Stimulated activated CD8-positive, alpha-beta memory T cell treated with anti-CD3 and anti-CD28 coated beads, Interleukin-2, amount 100 ng/mL, for 1 hour (primary cell): ENCODE data around the gene METTL13.

Experiments used
- DNase-seq, 2 donors: peaks; one replicate each; pipeline ENCODE4 v3.0.0-alpha.2; 2020; ENCODE audit warnings: low read depth in 2 of 2

The METTL13 gene, protein sequence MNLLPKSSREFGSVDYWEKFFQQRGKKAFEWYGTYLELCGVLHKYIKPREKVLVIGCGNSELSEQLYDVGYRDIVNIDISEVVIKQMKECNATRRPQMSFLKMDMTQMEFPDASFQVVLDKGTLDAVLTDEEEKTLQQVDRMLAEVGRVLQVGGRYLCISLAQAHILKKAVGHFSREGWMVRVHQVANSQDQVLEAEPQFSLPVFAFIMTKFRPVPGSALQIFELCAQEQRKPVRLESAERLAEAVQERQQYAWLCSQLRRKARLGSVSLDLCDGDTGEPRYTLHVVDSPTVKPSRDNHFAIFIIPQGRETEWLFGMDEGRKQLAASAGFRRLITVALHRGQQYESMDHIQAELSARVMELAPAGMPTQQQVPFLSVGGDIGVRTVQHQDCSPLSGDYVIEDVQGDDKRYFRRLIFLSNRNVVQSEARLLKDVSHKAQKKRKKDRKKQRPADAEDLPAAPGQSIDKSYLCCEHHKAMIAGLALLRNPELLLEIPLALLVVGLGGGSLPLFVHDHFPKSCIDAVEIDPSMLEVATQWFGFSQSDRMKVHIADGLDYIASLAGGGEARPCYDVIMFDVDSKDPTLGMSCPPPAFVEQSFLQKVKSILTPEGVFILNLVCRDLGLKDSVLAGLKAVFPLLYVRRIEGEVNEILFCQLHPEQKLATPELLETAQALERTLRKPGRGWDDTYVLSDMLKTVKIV

DNA sequence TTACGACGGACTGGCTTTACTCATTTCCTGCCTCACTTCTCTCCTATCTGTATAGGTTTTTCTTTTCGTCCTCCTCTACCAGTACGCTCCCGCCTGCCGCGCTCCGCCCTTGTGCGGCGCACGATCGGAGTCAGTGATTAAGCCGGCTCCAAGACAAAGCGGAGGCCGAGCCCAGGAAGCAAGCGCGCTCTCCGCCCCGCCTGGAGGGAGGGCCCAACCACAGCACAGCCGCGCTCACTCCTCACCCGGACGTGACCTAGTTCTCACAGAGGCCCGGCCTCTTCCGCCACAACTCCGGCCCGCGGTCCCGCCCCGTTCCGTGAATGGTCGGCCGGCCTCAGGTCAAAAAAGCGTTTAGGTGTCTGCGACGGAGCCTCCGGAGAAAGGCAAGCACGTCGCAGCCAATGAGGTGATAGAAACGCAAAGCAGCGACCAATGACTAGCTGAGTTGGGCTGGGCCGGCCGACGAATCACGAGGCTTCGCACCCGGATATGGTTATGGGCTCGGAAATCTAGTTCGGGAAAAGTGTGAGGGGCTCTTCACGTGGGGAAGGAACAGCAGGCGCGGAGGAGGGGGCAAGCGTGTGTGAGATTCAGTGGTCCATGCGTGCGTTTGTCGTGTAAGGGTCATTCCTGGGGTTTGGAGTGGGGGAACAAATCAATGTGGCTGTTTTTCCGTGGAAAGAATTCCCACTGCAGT, at the start of gene METTL13:
TSS of gene METTL13 (plus strand) at position 485 of the 700 bp plus-strand sequence. CDS start 308 bp downstream, outside the sequence.
- peak; percentile 96 to 97 for DNase-seq

DNA sequence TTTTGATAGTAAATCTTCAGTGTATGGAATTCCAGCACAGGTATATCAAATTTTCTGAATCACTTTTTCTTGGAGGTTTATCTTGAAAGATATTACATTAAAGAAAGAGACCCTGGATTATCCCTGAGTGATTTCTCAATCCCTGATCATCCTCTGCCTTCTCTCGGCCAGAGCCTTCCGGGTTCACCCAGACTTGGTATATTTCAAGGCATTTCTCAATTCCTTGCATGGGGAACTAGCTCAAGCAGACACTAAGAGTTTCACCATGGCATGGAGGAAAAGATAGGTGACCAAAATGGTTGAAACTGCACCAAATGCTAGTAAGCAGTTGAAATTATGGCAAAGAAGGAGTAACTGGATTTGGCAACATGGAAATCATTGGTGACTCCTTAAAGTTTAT, 45.3 kb upstream of the METTL13 start:
- no peak for DNase-seq

DNA sequence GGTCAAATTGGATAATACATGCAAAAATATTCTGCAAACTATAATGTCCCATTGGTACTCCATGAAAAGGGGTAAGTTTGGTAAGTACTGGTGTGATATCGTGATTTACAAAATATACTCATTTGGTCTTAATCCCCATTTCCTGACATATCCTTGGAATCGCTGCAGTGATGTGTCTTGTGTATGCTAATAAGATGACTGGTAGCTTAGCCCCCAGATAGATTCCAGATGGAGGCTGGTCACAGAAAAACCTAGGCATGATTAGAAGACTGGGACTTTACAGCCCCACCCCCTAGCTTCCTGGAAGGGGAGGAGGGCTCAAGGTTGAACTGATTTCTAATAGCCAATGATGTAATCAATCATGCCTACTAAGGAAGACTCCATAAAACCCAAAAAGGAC, 42.5 kb upstream of the METTL13 start:
- DNase-seq = no peak

DNA sequence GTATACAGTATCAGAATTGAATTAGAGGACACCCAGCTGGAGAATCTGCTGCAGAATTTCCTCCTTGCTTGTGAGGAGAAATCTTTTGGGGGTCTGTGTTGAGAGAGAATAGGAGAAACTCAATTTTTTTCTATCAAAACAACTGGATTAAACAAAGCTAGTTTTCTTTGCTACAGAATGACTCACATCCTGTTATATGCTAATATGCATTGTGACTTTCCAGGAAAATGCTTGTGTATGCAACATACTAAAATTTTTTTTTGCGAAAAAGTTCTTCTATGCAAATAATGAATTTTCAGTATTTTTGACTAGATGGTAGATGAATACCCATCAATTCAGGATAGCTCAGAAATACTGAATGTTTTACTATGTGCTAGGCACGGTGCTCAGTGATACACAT, 41.8 kb upstream of the METTL13 start:
- no peak for DNase-seq

DNA sequence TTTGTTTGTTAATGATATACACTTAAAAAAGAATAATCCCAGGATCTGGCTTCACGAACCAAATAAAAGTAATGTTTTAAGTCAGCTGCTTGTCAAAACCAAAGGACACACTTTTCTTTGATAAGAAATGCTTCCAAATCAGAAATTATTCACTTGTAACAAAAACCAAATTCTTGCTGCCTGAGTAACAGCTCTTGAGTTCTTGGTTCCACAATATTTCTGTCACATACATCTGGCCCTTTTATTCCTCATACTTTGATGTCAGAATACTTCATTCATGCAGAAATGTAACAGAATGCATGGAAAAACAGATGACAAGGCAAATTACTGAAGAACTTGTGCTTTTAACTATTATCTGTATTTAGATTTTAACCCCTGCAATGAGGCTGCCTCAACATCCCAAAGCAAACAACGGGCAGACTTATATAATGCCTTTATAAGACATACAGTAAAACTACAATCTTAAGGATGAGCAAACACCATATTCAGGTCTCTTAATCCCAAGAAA, 41.0 kb upstream of the METTL13 start:
- DNase-seq = no peak

DNA sequence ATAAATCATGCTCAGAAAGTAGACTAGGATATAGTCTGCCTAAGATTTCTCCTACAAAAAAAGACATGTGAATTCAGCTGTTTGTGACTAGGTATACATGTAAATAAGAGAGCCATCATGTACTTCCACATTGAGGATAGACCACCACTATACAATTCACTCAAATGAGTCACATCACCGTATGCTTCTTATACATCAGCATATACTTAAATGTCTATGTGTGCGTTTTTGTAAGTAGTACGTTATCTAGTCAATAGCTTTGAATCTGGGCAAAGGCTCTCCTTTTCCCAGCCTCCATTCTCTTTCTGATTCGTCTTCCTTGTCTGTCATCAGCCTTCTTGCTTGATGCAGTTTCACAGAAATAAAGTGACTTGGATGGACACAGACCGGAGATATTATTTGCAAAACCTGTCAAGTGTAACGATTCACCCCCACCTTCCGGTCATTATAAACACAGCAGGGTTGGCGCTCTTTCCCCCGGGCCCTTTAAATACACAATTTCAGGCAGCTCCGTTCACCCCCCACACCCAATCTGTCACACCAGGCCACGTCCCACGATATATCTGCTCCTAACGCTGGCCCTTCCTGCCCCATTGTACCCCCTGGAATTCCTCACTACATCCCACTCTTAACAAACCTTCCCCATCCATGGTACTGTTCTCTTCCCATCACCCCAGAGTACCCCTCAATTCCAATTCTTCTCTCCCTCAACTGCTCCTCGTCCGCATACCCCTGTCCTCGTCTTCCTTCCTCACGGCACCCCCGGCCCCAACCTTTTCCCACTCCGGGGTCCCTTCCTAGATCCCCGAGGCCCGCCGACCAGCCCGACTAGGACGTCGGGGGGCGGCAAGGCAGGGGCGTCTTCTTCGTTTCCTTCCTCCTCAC, 40.2 kb upstream of the METTL13 start:
- DNase-seq = peak; percentile 2 to 10

DNA sequence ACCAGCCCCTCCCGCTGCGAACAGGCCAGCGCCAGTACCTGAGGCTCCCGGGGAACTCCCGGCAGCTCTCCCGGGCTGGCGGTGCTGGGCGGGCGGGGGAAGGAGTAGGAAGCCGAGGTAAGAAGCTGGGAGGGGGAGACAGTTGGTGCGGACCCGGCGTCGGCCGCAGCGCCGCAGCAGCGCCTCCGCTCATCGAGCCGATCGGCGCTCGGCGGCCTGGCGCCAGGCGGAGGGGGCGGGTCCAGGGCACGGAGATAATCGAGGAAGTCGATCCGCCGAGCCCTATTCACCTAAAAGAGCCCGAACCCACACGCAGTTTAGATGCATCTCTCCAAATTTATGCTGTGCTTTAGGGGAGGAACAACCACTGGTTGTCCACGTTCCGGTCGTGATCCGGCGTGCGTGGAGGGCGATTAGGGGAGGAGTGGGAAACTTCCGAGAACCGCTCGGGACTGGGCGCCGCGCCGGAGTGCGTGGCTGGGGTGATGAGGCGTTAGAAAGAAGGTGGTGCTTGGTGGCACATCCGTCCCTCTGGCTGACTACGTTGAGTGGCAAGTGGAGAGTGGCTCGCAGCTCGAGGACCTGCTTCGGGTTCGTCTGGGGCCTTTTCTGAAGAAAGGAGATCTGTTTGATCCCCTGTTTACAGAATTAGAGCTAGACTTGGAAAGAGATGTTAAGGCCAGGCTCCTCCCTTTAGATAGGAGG, 39.4 kb upstream of the METTL13 start, which contains the start of gene VAMP4:
TSS of gene VAMP4 (minus strand) at position 194 of the 705 bp plus-strand sequence. CDS start 3,651 bp downstream, outside the sequence.
- peak; percentile 68 to 78 for DNase-seq

DNA sequence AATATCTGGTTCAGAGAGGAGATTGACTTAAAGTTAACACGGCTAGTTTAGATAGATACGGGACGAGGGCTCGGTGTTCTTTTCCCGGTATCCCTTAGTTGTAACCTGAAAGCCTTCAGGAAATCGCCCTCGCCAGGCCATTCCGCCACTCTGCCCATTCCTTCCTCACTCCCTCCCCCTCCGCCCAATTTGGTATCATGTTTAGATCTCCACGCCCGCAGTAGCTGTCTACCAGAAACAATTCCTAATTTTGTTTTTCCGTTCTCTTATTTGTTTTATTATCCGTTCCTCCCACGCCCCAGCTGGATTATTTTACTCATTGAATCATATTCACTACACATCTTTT, 38.9 kb upstream of the METTL13 start:
- peak in 1 of 2 donors; percentile 1 for DNase-seq

DNA sequence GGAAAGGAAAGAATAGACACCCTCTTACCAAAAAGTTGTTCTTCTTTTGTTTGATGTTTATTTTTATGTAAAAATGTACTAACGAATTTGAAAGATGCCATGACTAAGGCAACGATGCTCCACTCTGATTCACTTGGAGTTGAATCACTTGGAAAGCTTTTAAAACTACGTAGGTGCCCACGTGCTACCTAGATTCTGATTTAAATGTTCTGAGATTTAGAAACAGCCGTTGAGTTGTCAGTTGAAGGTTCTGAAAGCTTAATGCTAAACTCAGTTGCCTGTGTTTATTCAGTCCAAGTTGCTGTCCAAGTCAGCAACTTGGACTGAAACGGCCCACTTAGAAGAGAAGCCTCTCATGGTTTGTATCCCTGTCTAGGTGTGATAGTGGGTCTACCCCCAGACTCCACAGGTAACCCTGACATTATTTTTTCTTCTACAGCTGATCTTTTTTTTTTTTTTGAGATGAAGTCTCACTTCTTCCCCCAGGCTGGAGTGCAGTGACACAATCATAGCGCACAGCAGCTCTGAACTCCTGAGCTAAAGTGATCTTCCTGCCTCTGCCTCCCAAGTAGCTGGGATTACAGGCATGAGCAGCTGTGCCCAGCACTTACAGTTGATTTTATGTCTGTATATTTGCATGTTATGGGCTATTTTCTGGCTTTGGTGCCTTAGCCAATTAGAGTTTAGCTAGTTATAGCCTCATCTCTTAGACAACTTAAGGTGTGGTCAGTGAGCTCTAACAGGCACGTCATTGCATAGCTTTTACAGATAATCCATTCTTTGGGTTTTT, 38.2 kb upstream of the METTL13 start:
- no peak for DNase-seq

DNA sequence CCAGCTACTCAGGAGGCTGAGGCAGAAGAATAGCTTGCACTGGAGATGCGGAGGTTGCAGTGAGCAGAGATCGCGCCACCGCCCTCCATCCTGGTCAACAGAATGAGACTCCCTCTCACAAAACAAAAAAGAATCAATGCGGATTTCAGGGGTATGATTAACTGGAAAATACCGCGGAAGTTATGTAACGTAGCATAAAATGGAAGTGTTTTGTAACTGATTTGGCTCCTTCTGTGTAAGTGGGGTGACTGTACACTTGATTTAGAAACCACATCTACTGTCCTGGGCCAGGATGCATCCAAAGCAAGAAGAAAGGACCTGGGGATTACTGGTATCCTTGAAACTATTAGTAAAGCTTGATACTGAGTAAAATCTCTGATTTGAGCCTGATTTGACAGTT, 36.5 kb upstream of the METTL13 start:
- DNase-seq = no peak

DNA sequence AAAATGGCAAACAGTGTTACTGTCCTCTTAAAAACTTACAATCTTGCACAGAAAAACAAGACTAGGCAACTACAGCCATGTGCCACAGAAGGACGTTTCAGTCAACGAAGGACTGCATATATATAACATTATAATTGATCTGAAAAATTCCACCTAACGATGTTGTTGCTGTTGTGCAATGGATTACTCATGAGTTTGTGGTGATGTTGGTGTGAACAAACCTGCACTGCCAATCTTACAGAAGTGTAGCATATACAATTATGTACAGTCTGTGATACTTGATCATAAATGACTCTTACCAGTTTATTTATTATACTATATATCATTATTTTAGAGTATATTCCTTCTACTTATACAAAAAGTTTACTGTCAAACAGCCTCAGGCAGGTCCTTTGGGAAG, 32.8 kb upstream of the METTL13 start:
- no peak for DNase-seq

DNA sequence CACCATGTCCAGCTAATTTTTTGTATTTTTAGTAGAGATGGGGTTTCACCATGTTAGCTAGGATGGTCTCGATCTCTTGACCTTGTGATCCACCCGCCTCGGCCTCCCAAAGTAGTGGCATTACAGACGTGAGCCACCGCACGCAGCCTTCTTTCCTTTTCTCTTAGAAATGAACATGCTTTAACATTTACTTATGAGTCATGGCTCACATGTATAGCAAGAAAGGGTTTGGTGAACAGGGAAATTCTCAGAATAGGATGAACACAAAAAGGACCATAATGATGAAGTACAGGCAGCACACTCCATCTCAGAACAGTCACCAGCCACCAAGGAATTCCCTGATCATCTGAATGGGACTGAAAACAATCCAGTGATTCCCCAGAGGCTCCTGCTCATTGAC, 30.2 kb upstream of the METTL13 start:
- no peak for DNase-seq

DNA sequence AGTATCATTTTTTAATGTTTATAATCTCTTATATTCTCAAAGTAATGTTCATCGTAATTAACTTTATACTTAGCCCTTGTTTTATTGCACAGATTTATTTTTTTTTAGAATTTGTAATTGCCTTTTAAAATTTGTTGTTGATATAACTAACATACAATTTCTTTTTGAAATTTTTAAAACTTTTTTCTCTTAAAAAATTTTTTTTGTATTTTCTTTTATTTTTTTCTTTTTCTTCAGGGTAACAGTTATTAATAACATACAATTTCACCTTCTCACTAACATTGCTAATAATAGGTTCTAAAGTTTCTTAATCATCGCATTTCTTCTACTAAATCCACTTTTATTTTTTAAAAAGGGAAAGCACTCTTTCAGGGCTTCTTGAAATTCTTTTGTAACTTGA, 28.3 kb upstream of the METTL13 start:
- DNase-seq = no peak

DNA sequence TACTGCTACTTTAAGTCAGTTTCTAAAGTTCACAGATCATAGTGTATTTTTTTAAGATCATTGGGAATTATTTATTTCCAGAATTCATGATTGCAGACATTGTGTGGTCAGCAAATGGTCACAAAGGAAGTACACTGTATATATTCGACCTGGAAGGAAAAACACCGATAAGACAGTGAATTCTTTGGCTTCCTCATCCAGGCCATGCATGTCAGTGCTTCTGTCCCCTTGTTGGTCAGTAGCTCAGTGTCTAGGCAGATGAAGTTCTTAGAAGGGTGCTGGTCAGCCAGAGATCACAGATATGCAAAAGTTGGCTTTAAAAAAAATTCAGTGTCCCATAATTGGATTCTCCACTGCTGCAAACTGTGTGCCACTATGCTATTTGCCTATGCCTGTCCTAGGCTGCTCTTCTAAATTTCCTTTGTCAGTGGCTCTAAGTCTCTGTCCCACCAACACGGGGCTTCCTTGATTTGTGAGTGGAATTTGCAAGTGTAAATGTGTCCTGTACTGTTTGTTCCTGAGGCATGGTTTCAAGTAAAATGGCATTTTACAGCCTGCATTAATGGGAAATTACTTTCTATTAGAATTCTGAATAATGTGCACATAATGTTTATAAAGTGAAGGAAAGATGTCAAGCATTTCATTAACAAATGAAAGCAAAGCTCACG, 27.6 kb upstream of the METTL13 start:
- no peak for DNase-seq

DNA sequence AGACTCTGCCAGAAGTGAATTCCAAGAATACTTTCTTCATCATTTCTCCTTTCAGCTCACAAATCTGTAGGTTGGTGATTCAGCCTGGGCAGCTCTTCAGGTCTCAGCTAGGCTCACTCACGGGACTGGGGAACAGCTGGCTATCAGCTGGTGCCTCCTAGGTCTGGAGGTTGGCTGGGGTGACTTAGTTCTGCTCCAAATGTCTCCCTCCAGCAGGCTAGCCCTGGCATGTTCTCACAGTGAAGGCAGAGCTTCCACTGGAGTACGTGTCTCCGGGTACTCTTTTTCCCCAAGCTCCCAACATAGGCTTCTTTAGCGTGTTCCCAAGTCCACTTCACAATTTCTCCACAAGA, 27.1 kb upstream of the METTL13 start:
- DNase-seq = no peak

DNA sequence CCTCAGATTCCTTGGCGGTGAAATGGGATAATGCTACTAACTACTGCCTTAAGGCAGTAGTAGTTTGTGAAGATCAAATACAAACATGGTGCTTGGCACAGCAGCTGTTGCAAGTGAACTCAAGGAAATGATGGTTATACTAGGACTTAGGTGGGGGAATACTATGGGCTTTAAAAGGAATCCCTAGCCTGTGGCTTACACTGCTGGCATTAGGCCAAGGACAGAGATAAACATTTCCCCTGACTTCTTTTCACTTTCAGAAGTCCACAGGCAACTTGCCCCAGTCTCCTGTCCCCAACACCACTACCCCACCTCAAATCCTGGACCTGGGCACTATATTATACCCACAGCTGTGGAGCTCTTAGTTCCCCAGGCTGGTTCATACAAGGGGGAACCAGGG, 26.5 kb upstream of the METTL13 start:
- DNase-seq = no peak

DNA sequence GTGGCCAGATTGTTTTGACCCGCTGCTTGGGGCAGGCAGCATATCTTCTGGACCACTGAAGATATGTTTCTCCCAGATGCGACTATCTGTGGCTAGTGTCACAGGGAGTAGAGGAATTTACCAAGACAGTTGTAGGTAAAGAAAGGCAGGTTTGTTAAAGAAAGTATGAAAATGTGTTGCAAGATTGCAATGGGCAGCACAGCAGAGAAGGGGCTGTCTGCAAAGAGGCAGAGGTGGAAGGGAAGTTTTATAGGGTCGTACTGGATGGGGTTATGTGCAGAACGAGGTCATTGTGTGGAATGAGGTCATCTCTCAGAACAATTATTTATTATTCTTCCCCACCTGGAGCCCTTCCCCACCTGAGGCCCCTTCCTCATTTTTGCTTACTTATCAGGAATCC, 24.6 kb upstream of the METTL13 start:
- DNase-seq = no peak

DNA sequence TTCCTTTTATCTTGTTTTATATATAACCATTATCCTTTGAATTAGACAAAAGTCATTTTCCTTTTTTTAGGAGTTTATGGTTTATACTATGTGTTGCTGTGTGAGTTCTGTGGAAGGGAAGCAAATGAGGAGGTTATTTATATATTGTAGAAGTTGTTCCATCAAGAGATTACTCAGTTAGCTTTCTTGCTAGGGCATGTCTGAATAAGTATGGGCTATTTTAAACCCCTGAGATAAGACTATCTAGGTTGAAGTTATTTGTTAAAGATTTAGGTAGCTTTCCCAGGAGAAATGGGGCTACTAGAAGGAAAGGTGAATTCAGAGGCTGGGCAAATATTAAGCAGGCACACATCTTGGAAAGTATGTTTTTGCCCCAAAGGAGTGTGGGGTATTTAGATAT, 23.4 kb upstream of the METTL13 start:
- DNase-seq = no peak

DNA sequence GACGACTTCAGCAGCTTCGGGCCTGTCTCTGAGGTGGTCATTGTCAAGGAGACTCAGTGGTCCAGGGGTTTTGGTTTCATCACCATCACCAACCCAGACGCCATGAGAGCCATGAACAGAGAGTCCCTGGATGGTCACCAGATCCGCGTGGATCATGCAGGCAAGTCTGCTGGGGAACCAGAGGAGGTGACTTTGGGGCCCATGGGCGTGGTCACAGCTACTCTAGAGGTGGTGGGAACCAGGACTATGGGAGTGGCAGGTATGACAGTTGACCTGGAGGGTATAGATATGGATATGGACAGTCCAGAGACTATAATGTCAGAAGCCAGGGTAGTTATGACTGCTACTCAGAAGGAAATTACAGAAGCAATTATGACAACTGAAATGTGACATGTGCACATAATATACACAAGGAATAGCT, 19.3 kb upstream of the METTL13 start:
- no peak for DNase-seq
